ENCODE data around the gene PRRC1. TPM values are rescaled to one million over a fixed set of nuclear protein-coding genes. Genes with fewer than 3 reads are reported as not detected.

PRRC1 gene
- total RNA-seq, 1 donor from 2014 or later, result 43.7 TPM

- DNase-seq (ENCODE audit: low read depth) (peak; percentile 20), FAIRE-seq (no peak)
Observed at GRCh38 chr5:127572930-127573329, 55.5 kb downstream of the PRRC1 start.

GRCh38 chr5:127574852-127575679 is 57.6 kb downstream of the PRRC1 start:
- FAIRE-seq, result no peak
- H3K27me3 ChIP-seq (ENCODE audit: control insufficient read depth, insufficient read depth, low read length), result no peaks in the 10 kb centered on the region
- no peak for DNase-seq (ENCODE audit: low read depth)
- no peak for TF ChIP-seq CTCF (IDR thresholded peaks at IDR 0.05; ENCODE audit: insufficient read depth, low read length, severe bottlenecking)
- H3K4me3 ChIP-seq (ENCODE audit: low read depth, low read length), result no peak overlapping the region
- no peaks in the 10 kb centered on the region for H3K36me3 ChIP-seq (ENCODE audit: control insufficient read depth, insufficient read depth, low read length)

More at GRCh38 chr5:127572930-127573329, 55.5 kb downstream of the PRRC1 start:
- peak; percentile 17 for TF ChIP-seq CTCF (IDR thresholded peaks at IDR 0.05; ENCODE audit: insufficient read depth, low read length, severe bottlenecking)
- Histone ChIP-seq H3K27me3 (ENCODE audit: control insufficient read depth, insufficient read depth, low read length) (no peaks in the 10 kb centered on the region), H3K4me3 (ENCODE audit: low read depth, low read length) (no peak overlapping the region), H3K36me3 (ENCODE audit: control insufficient read depth, insufficient read depth, low read length) (no peaks in the 10 kb centered on the region)

GRCh38 chr5:127577458-127577857 is 60.0 kb downstream of the PRRC1 start:
- DNase-seq (ENCODE audit: low read depth) (no peak), FAIRE-seq (no peak)
- Histone ChIP-seq H3K27me3 (ENCODE audit: control insufficient read depth, insufficient read depth, low read length) (no peaks in the 10 kb centered on the region), H3K4me3 (ENCODE audit: low read depth, low read length) (no peak overlapping the region), H3K36me3 (ENCODE audit: control insufficient read depth, insufficient read depth, low read length) (no peaks in the 10 kb centered on the region)
- no peak for TF ChIP-seq CTCF (IDR thresholded peaks at IDR 0.05; ENCODE audit: insufficient read depth, low read length, severe bottlenecking)

- H3K36me3 ChIP-seq (ENCODE audit: control insufficient read depth, insufficient read depth, low read length), result no peaks in the 10 kb centered on the region
- H3K4me3 ChIP-seq (ENCODE audit: low read depth, low read length), result no peak overlapping the region
- FAIRE-seq (no peak), DNase-seq (ENCODE audit: low read depth) (no peak)
- H3K27me3 ChIP-seq (ENCODE audit: control insufficient read depth, insufficient read depth, low read length), result no peaks in the 10 kb centered on the region
- TF ChIP-seq CTCF (IDR thresholded peaks at IDR 0.05; ENCODE audit: insufficient read depth, low read length, severe bottlenecking), result no peak
Observed at GRCh38 chr5:127580731-127581130, 63.3 kb downstream of the PRRC1 start.

- no peak for TF ChIP-seq CTCF (IDR thresholded peaks at IDR 0.05; ENCODE audit: insufficient read depth, low read length, severe bottlenecking)
- H3K27me3 ChIP-seq (ENCODE audit: control insufficient read depth, insufficient read depth, low read length), result no peaks in the 10 kb centered on the region
- DNase-seq (ENCODE audit: low read depth) (no peak), FAIRE-seq (no peak)
- no peaks in the 10 kb centered on the region for H3K36me3 ChIP-seq (ENCODE audit: control insufficient read depth, insufficient read depth, low read length)
- H3K4me3 ChIP-seq (ENCODE audit: low read depth, low read length), result no peak overlapping the region
Observed at GRCh38 chr5:127581450-127581849, 64.0 kb downstream of the PRRC1 start.

Measured in bronchial epithelial cell (primary cell).